ENCODE data around the gene GFOD1.

GRCh38 chr6:13359287-13359686 is 128.1 kb downstream of the GFOD1 start:
- no peak for TF ChIP-seq POLR2A (IDR thresholded peaks at IDR 0.05)
- TF ChIP-seq, protein P1, sequence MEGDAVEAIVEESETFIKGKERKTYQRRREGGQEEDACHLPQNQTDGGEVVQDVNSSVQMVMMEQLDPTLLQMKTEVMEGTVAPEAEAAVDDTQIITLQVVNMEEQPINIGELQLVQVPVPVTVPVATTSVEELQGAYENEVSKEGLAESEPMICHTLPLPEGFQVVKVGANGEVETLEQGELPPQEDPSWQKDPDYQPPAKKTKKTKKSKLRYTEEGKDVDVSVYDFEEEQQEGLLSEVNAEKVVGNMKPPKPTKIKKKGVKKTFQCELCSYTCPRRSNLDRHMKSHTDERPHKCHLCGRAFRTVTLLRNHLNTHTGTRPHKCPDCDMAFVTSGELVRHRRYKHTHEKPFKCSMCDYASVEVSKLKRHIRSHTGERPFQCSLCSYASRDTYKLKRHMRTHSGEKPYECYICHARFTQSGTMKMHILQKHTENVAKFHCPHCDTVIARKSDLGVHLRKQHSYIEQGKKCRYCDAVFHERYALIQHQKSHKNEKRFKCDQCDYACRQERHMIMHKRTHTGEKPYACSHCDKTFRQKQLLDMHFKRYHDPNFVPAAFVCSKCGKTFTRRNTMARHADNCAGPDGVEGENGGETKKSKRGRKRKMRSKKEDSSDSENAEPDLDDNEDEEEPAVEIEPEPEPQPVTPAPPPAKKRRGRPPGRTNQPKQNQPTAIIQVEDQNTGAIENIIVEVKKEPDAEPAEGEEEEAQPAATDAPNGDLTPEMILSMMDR (IDR thresholded peaks at IDR 0.05) = no peak

All from esophagus squamous epithelium (tissue), 4 donors.